ENCODE measurements around the gene CTBP2. TPM values are rescaled to one million over a fixed set of nuclear protein-coding genes. Genes with fewer than 3 reads are reported as not detected.
A peak's percentile ranks its signal among the peaks of the same experiment; 100 is the strongest.

Gene CTBP2
- total RNA-seq, 1 donor from 2014 or later = 84.0 TPM

- peak in 1 of 2 donors; percentile 38 for DNase-seq (ENCODE audit: low read depth in 2 of 2)
These were observed 15.4 kb downstream of the CTBP2 start for GRCh38 chr10:125144693-125145623.

- DNase-seq (ENCODE audit: low read depth in 2 of 2) = no peak
These were observed 16.2 kb downstream of the CTBP2 start for GRCh38 chr10:125144206-125144605.

- DNase-seq (ENCODE audit: low read depth in 2 of 2) = no peak
These were observed 17.4 kb downstream of the CTBP2 start for GRCh38 chr10:125142946-125143345.

GRCh38 chr10:125141860-125142484, 18.4 kb downstream of the CTBP2 start:
- no peak for DNase-seq (ENCODE audit: low read depth in 2 of 2)

- DNase-seq (ENCODE audit: low read depth in 2 of 2) = no peak
These were observed 19.1 kb downstream of the CTBP2 start for GRCh38 chr10:125141150-125141859.

- no peak for DNase-seq (ENCODE audit: low read depth in 2 of 2)
These were observed 20.2 kb downstream of the CTBP2 start for GRCh38 chr10:125140151-125140550.

GRCh38 chr10:125137601-125138438, 22.5 kb downstream of the CTBP2 start:
- DNase-seq (ENCODE audit: low read depth in 2 of 2) = peak in 1 of 2 donors; percentile 82

GRCh38 chr10:125136087-125136486, 24.3 kb downstream of the CTBP2 start:
- no peak for DNase-seq (ENCODE audit: low read depth in 2 of 2)

GRCh38 chr10:125135771-125136035, 24.7 kb downstream of the CTBP2 start:
- no peak for DNase-seq (ENCODE audit: low read depth in 2 of 2)

- DNase-seq (ENCODE audit: low read depth in 2 of 2) = no peak
These were observed 25.2 kb downstream of the CTBP2 start for GRCh38 chr10:125134916-125135770.

- DNase-seq (ENCODE audit: low read depth in 2 of 2) = no peak
These were observed 25.9 kb downstream of the CTBP2 start for GRCh38 chr10:125134483-125134848.

- DNase-seq (ENCODE audit: low read depth in 2 of 2) = no peak
These were observed 26.5 kb downstream of the CTBP2 start for GRCh38 chr10:125133696-125134482.

- DNase-seq (ENCODE audit: low read depth in 2 of 2) = no peak
These were observed 28.0 kb downstream of the CTBP2 start for GRCh38 chr10:125132344-125132743.

- no peak for DNase-seq (ENCODE audit: low read depth in 2 of 2)
These were observed 29.4 kb downstream of the CTBP2 start for GRCh38 chr10:125130916-125131315.

GRCh38 chr10:125130260-125130659, 30.1 kb downstream of the CTBP2 start:
- no peak for DNase-seq (ENCODE audit: low read depth in 2 of 2)

GRCh38 chr10:125129076-125129458, 31.3 kb downstream of the CTBP2 start:
- no peak for DNase-seq (ENCODE audit: low read depth in 2 of 2)

- DNase-seq (ENCODE audit: low read depth in 2 of 2) = no peak
These were observed 31.8 kb downstream of the CTBP2 start for GRCh38 chr10:125128397-125129075.

- DNase-seq (ENCODE audit: low read depth in 2 of 2) = no peak
These were observed 32.4 kb downstream of the CTBP2 start for GRCh38 chr10:125127986-125128385.

- no peak for DNase-seq (ENCODE audit: low read depth in 2 of 2)
These were observed 33.3 kb downstream of the CTBP2 start for GRCh38 chr10:125127110-125127509.

All from dermis microvascular lymphatic vessel endothelial cell (primary cell).